Kidney epithelial cell (primary cell): ENCODE data around the gene AKAP13. TPM values are rescaled to one million over a fixed set of nuclear protein-coding genes. Genes with fewer than 3 reads are reported as not detected.

Experiments
- DNase-seq: peaks from one replicate; pipeline ENCODE4 v3.0.0-alpha.2; 2010; ENCODE audit warnings: low read depth
- H3K27me3 ChIP-seq: 2 replicates; pipeline ENCODE4 v1.6.0; 2011; ENCODE audit warnings: low read length; ENCODE audit not compliant: control insufficient read depth, insufficient read depth
- H3K36me3 ChIP-seq: 2 replicates; pipeline ENCODE4 v1.5.1; 2011; ENCODE audit warnings: low read length; ENCODE audit not compliant: control insufficient read depth, insufficient read depth
- H3K4me3 ChIP-seq: 2 replicates; pipeline ENCODE4 v1.5.1; 2011; ENCODE audit warnings: low read depth, mild to moderate bottlenecking, control low read depth, low read length
- total RNA-seq: library from RNA; depleted of rRNA; stranded (reverse); fragments of >200 nt; gene quantifications from 2 replicates; pipeline ENCODE4 v1.2.3, GENCODE V29; 2015
- TF ChIP-seq, protein P1 (sequence below): IDR thresholded peaks from 2 replicates; pipeline ENCODE4 v1.5.1; 2011; ENCODE audit warnings: mild to moderate bottlenecking, moderate library complexity, low read length, control low read depth, inconsistent platforms; ENCODE audit not compliant: insufficient read depth, poor library complexity, severe bottlenecking

Gene AKAP13
- total RNA-seq, 1 donor from 2014 or later = 54.0 TPM

DNA sequence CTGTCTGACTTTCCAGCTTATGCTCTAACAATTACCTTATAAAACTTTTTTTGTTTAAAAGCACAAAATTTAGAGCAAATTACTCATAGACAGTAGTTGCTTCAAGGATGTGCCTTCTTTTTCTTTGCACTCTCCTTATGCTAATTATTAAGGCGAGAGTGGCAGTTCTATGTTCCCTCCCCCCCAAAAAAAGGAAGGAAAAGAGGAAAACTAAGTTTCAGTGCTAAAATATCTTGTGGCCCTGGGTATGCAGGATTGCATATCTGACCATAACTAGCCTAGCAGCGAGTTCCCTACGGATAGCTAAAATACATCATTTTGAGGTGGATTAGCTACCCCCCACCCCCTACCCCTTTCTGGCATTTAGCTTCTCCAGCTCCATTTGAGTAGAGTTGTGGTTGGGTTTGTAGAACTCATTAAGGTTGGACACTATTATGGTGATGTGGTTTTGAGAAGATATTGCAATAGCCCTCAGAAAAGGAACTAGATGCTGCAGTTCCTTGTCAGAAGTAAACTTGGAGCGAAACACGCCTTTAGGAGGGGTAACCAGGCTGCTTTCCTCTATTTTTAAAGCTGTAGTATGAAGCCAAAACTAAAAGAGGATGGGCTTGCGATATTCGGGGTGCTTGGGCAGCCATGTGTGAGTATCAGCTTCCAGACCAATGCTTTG is 174.6 kb downstream of the AKAP13 start:
- no peaks in the 10 kb centered on the region for H3K27me3 ChIP-seq
- H3K36me3 ChIP-seq = no peaks in the 10 kb centered on the region
- H3K4me3 ChIP-seq = no peak overlapping the region
- TF ChIP-seq, protein P1, sequence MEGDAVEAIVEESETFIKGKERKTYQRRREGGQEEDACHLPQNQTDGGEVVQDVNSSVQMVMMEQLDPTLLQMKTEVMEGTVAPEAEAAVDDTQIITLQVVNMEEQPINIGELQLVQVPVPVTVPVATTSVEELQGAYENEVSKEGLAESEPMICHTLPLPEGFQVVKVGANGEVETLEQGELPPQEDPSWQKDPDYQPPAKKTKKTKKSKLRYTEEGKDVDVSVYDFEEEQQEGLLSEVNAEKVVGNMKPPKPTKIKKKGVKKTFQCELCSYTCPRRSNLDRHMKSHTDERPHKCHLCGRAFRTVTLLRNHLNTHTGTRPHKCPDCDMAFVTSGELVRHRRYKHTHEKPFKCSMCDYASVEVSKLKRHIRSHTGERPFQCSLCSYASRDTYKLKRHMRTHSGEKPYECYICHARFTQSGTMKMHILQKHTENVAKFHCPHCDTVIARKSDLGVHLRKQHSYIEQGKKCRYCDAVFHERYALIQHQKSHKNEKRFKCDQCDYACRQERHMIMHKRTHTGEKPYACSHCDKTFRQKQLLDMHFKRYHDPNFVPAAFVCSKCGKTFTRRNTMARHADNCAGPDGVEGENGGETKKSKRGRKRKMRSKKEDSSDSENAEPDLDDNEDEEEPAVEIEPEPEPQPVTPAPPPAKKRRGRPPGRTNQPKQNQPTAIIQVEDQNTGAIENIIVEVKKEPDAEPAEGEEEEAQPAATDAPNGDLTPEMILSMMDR = no peak
- no peak for DNase-seq

DNA sequence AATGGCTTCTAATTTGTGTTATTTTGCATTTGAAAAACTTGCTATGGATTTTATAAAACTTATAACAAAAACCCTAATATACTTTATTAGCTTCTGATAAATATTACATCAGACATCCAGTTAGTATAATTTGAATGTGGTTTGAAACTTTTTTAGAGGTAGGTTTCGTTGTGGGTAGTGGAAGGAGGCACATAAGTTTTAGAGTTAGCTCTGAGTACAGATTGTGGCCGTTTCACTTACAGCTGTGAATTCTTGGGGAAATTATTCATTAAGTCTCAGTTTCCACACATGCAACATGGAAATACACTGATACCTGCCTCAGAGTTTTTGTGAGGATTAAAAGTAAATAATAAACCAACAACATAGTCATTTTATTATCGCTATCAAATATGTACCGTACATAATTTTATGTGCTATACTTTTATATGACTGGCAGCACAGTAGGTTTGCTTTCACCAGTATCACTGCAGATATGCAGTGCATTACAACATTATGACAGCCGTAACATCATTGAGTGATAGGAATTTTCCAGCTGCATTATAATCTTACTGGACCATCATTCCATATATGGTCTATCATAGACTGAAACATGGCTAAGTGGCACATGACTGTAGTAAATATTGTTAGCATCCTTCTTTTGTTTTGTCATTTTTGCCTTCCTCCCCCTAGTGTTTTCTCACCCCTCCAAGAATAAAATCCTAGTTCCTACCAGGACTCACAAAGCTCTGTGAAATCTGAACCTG is 175.6 kb downstream of the AKAP13 start:
- H3K27me3 ChIP-seq = no peaks in the 10 kb centered on the region
- no peak for DNase-seq
- H3K36me3 ChIP-seq = no peaks in the 10 kb centered on the region
- TF ChIP-seq, protein P1 = no peak
- H3K4me3 ChIP-seq = no peak overlapping the region

DNA sequence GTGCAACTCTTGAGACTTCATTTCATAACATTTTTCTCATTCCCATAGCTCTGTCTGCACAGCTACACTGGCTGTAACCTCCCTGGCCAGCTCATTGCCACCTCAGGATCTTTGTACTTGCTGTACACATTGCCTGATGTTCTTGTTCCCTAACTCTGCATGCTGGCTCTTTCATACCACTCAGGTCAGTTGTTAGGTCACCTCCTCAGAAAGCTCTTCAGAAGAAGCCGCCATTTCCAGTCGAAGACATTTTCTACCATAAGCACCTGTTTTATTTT is 176.2 kb downstream of the AKAP13 start:
- DNase-seq = no peak
- Histone ChIP-seq H3K27me3 (no peaks in the 10 kb centered on the region), H3K36me3 (no peaks in the 10 kb centered on the region), H3K4me3 (no peak overlapping the region)
- TF ChIP-seq, protein P1 = no peak

DNA sequence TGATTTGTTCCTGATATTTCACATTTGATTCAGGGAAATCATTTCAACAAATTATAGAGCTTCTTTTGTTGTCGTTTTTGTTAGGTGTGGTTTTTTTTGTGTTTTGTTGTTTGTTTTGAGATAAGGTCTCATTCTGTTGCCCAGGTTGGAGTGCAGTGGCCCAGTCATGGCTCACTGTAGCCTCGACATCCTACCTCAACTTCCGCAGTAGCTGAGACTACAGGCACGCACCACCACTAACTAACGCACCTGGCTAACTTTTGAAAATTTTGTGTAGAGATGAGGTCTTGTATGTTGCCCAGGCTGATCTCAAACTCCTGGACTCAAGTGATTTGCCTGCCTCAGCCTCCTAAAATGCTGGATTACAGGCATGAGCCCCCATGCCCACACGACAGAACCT is 177.0 kb downstream of the AKAP13 start:
- TF ChIP-seq, protein P1 = no peak

DNA sequence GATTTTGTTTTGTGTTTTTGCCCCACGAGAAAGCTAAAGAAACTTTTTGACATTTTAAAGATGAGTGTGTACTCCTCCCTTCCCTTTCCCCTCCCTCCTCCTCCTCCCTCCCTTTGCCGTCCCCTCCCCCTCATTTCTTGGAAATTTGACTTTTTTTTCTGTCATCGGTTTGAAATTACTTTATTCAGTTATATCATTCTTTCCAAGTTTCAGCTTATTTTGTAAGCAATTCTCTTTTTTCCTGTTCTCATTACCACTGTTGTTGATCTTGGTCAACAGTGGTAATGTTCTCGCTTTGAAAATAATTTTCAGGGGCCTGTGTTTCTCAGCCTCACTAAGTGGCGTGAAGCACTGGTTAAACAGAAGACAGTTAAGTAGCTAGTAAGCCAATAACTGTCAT is 178.4 kb downstream of the AKAP13 start:
- TF ChIP-seq, protein P1 = no peak
- no peaks in the 10 kb centered on the region for H3K27me3 ChIP-seq
- H3K4me3 ChIP-seq = no peak overlapping the region
- DNase-seq = no peak
- H3K36me3 ChIP-seq = no peaks in the 10 kb centered on the region

More for the DNA sequence above, 177.0 kb downstream of the AKAP13 start:
- DNase-seq = no peak
- H3K36me3 ChIP-seq = no peaks in the 10 kb centered on the region
- no peaks in the 10 kb centered on the region for H3K27me3 ChIP-seq
- no peak overlapping the region for H3K4me3 ChIP-seq
